ENCODE measurements around the gene YBEY.

GRCh38 chr21:46320331-46320801 is 34.2 kb downstream of the YBEY start:
- TF ChIP-seq EZH2phosphoT487 (IDR thresholded peaks at IDR 0.05; ENCODE audit: insufficient read depth, low read depth) (no peak), EZH2 (IDR thresholded peaks at IDR 0.05; ENCODE audit: insufficient read depth, poor library complexity, severe bottlenecking) (no peak)

Data from GM23248 (cell line).